Glutamatergic neuron (in vitro differentiated cells): ENCODE results near the gene ZFPM1. TPM values are rescaled to one million over a fixed set of nuclear protein-coding genes. Genes with fewer than 3 reads are reported as not detected.

Experiments
- DNase-seq: peaks from one replicate; pipeline ENCODE4 v3.0.0; 2022
- H3K27ac Mint-ChIP-seq: one replicate; pipeline ENCODE4 v1.8.0; 2020; ENCODE audit warnings: mild to moderate bottlenecking, mixed read lengths, inconsistent platforms; ENCODE audit not compliant: unreplicated experiment
- H3K27me3 Mint-ChIP-seq: one replicate; pipeline ENCODE4 v1.8.0; 2020; ENCODE audit warnings: mild to moderate bottlenecking, moderate library complexity, mixed read lengths, inconsistent platforms; ENCODE audit not compliant: unreplicated experiment
- H3K36me3 Mint-ChIP-seq: one replicate; pipeline ENCODE4 v1.8.0; 2020; ENCODE audit warnings: mild to moderate bottlenecking, mixed read lengths, inconsistent platforms; ENCODE audit not compliant: unreplicated experiment
- H3K4me1 Mint-ChIP-seq: one replicate; pipeline ENCODE4 v1.8.0; 2020; ENCODE audit warnings: mild to moderate bottlenecking, low read depth, mixed read lengths, inconsistent platforms; ENCODE audit not compliant: unreplicated experiment
- H3K4me3 Mint-ChIP-seq: one replicate; pipeline ENCODE4 v1.8.0; 2020; ENCODE audit warnings: mild to moderate bottlenecking, mixed read lengths, inconsistent platforms; ENCODE audit not compliant: unreplicated experiment
- H3K9me3 Mint-ChIP-seq: one replicate; pipeline ENCODE4 v1.8.0; 2020; ENCODE audit warnings: mild to moderate bottlenecking, moderate library complexity, mixed read lengths, inconsistent platforms; ENCODE audit not compliant: unreplicated experiment
- total RNA-seq: library from RNA; stranded (reverse); fragmentation: NEBNext Ultra II Directional; extraction: Animal tissue kit (Norgen Biotek cat#: 25700); gene quantifications from one replicate; pipeline ENCODE4 v1.2.1, GENCODE V29; 2021; ENCODE audit not compliant: unreplicated experiment
- TF ChIP-seq, protein P1 (sequence below): fragments of 200-600 bp; sonication (generic); IDR thresholded peaks from one replicate; pipeline ENCODE4 v1.5.0; 2021; ENCODE audit not compliant: partially characterized antibody, unreplicated experiment

ZFPM1 gene
- total RNA-seq, 1 donor from 2014 or later: 11.1 TPM

DNA sequence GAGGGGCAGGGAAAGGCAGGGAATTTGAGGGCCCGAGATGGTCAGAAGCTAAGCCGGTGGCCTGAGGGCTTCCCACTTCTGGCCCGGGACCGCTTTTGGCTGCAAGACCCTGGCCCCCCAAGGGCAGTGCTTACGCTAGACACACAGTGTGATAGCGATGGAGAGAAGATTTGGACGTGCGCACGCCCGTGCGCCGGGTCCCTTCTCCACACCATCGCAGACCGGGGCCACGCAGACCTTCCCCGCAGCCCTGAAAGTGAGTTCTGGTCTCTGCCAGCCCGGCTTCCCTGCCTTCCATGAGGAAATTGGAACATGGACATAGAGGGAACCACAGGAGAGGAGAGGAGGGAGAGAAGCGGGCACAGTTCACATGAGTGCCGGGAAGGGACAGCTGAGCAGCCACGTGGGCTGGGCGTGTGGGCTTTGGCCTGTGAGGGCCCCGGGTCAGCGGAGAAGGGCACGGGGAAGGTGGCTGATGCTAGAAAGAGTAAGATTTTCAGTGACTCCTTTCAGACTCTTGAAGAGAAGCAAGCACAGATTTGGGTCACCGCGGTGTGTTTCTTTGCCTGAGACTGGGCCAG lies 23.8 kb downstream of the ZFPM1 start:
- no peak overlapping the region for H3K4me3 Mint-ChIP-seq
- H3K27me3 Mint-ChIP-seq: peaks cover 13% of the 10 kb centered on the region
- no peak overlapping the region for H3K27ac Mint-ChIP-seq
- H3K9me3 Mint-ChIP-seq: peaks cover 4% of the 10 kb centered on the region
- H3K36me3 Mint-ChIP-seq: no peaks in the 10 kb centered on the region
- no peak for DNase-seq
- H3K4me1 Mint-ChIP-seq: peaks cover 18% of the 10 kb centered on the region
- TF ChIP-seq, protein P1, sequence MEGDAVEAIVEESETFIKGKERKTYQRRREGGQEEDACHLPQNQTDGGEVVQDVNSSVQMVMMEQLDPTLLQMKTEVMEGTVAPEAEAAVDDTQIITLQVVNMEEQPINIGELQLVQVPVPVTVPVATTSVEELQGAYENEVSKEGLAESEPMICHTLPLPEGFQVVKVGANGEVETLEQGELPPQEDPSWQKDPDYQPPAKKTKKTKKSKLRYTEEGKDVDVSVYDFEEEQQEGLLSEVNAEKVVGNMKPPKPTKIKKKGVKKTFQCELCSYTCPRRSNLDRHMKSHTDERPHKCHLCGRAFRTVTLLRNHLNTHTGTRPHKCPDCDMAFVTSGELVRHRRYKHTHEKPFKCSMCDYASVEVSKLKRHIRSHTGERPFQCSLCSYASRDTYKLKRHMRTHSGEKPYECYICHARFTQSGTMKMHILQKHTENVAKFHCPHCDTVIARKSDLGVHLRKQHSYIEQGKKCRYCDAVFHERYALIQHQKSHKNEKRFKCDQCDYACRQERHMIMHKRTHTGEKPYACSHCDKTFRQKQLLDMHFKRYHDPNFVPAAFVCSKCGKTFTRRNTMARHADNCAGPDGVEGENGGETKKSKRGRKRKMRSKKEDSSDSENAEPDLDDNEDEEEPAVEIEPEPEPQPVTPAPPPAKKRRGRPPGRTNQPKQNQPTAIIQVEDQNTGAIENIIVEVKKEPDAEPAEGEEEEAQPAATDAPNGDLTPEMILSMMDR: no peak

DNA sequence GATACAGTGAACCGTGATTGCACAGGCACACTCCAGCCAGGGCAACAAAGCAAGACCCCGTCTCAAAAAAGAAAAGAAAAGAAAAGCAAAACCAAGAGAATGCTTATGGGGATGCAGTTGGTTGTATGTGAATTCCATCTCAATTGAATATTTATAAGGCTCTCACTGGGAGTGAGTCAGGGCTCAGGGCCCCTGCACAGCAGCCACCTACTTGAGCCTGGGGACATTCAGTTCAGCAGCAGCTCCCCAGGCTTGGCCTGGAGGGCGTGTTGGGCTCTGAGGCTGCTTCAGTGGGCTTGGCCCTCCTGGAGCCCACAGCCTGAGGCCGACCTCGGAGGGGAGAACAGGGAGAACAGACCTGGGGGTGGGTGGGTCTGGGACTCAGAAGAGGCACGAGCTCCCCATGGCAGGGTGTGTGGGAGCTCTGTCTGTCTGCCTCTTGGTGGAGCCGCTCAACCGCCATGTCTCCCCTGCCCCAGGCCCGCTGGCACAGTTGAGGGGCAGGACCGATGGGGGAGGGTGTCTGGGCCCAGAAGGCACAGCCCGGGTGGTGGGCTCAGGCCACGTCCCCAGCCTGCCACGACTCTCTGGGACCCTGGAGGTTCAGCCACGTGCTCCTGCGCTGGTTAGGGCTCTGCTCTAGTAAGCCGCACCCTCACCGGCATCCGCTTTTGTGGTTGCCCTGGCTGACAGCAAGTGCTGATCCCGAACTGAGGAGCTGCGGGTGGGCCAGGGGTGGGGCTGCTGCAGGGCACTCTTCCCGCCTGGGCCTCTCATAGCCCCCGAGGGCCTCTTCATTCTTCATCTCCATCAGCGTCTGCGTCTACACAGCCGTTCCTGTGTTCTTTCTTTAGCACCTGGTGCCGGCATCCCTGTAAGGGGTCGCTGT lies 24.8 kb downstream of the ZFPM1 start:
- TF ChIP-seq, protein P1: no peak
- Mint-ChIP-seq H3K4me3 (no peak overlapping the region), H3K36me3 (no peaks in the 10 kb centered on the region), H3K9me3 (peaks cover 4% of the 10 kb centered on the region), H3K4me1 (peaks cover 18% of the 10 kb centered on the region), H3K27ac (no peak overlapping the region), H3K27me3 (peaks cover 13% of the 10 kb centered on the region)
- no peak for DNase-seq

DNA sequence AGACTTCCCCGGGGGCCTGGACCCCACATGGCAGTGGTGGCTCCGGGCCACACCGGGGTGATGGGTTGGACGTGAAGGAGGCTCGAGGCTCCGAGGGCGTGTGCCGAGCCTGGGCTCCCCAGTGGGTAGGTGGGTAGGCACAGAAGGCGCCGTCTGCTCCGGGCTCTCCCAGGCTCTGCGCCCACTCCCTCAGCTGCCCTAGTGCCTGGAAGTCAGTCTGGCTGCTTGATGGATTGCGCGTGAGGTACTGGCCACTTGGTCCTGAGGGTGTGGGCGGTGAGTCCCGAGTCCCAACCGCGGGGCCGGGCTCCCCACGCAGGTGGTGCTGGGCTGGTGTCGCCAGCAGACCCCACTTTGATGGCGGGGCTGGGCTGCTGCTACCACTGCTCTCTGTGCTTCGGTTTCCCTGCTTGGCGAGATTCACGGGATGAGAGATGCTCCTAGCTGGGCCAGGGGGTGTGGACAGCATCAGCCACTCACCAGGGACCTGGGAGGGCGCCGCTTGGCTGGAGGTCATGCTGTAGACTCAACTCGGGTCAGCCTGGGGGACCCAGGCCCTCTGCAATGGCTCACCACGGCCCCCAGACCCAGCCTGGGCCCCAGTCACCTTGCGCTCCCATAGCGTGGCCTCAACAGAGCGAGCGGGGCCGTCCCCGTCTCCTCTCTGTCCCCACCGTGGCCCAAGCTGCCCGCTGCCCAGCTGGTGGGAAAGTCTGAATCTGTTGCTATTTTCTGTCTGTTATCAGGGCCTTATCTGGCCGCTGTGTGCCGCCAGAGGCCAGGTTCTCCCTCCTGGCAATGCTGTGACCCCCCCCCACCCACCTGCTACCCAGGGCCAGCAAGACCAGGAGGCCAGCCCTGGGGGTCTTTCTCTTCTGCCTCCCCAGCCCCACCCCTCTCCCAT lies 26.1 kb downstream of the ZFPM1 start:
- H3K4me3 Mint-ChIP-seq: no peak overlapping the region
- H3K9me3 Mint-ChIP-seq: peaks cover 6% of the 10 kb centered on the region
- no peaks in the 10 kb centered on the region for H3K36me3 Mint-ChIP-seq
- TF ChIP-seq, protein P1: no peak
- no peak overlapping the region for H3K27ac Mint-ChIP-seq
- peaks cover 23% of the 10 kb centered on the region for H3K4me1 Mint-ChIP-seq
- no peak for DNase-seq
- H3K27me3 Mint-ChIP-seq: peaks cover 16% of the 10 kb centered on the region

DNA sequence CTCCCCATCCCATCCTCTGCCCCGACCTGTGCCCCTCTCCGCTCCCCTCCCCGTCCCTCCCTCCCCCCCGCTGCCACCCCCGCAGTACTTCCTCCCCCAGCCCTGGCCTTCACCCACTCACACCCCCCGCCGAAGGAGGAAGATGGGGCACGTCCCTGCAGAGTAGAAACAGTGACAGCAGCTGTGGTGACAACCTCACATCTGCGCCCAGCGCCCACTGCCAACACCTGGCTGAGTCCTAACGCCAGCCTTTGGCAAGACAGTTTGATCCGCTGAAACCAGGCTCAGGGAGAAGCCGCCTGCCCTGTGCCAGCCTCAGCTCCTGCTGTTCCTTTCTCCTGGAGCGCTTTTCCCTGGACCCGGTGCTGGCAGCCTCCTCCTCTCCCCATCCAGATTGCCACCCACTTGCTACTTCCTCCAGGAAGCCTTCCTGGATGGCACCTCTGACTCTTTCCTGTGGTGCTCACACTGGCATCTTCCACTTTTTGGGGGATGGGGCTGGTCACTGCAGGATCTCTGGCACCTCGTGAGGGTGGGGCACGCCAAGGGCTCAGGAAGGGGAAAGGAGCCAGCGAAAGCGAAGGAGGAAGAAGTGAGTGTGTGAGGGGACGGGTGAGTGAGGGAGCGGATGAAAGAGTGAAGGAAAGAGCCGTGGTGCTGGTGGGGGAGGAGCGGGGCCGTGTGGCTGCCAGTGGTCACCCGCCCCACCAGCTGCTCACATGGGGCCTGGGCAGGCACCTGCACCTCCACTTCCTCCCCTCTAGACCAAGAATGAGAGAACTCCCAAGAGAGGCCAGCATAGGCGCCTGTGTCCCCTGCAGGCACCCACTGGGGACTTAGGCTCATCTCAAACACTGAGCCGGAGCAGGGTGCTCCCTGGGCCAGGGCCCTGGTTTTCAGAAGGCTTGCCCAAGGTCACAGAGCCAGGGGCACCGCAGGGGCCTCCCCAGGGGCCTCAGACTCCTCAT lies 27.0 kb downstream of the ZFPM1 start:
- H3K4me1 Mint-ChIP-seq: peaks cover 22% of the 10 kb centered on the region
- no peak for DNase-seq
- H3K9me3 Mint-ChIP-seq: peaks cover 4% of the 10 kb centered on the region
- H3K27me3 Mint-ChIP-seq: peaks cover 16% of the 10 kb centered on the region
- TF ChIP-seq, protein P1: no peak
- no peaks in the 10 kb centered on the region for H3K36me3 Mint-ChIP-seq
- H3K27ac Mint-ChIP-seq: no peak overlapping the region
- H3K4me3 Mint-ChIP-seq: peak overlapping the region; percentile 28
